Ureter (tissue), 1 donor: ENCODE data around the gene TMEM178B. TPM values are rescaled to one million over a fixed set of nuclear protein-coding genes. Genes with fewer than 3 reads are reported as not detected.
"Not testable (repeated sequence)": the region's sequence is repeated elsewhere in the genome, so short reads cannot be mapped to it uniquely, and the experiment has no call there.

Experiments used
- DNase-seq: peaks from one replicate; pipeline ENCODE4 v3.0.0-alpha.2; 2020; ENCODE audit warnings: low spot score
- total RNA-seq: library from RNA; stranded (reverse); gene quantifications from one replicate; pipeline ENCODE4 v1.2.4, GENCODE V29; 2023
- donor health status: DM: yes; HTN: yes; CAD: no.

TMEM178B gene
- total RNA-seq, 1 donor from 2014 or later, result 7.9 TPM

GRCh38 chr7:141184532-141185190 is 110.8 kb downstream of the TMEM178B start:
- no peak for DNase-seq

- DNase-seq, result no peak
These were observed 111.6 kb downstream of the TMEM178B start for GRCh38 chr7:141185369-141185967.

DNA sequence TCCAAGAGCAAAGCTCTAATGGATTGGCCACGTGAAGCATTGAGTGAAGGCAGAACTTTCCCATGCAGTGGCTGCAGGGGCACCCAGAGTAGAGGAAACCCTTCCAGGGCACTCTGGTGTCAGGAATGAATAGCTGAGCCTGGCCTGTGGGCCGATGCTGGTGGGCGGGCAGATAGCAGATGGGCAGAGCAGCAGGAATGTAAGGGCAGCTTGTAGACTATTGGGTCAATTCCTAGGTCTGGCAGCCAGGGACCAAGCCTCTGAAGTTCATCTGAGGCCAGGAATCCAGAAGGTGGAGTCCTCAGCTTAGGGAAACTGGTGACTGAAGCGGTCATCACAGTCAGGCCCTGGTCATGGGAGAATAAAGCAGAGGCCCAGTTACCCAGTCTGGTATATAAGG is 115.4 kb downstream of the TMEM178B start:
- no peak for DNase-seq

DNA sequence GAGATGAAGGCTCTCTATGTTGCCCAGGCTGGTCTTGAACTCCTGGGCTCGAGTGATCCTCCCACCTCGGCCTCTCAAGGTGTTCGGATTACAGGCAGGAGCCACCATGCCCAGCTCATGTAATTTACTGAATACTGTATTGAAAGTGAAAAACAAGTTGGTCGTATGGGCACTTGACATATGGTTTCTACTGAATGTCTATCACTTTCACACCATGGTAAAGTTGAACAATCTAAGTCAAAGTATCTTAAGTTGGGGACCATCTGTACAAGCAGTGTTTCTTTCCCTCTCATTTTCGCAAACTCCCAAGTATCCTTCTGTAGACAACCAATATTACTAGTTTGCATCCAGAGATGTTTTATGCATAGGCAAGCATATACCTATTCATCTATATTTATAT is 116.6 kb downstream of the TMEM178B start:
- no peak for DNase-seq

GRCh38 chr7:141191277-141191676 is 117.4 kb downstream of the TMEM178B start:
- no peak for DNase-seq

- DNase-seq, result no peak
These were observed 119.2 kb downstream of the TMEM178B start for GRCh38 chr7:141193066-141193465.

DNA sequence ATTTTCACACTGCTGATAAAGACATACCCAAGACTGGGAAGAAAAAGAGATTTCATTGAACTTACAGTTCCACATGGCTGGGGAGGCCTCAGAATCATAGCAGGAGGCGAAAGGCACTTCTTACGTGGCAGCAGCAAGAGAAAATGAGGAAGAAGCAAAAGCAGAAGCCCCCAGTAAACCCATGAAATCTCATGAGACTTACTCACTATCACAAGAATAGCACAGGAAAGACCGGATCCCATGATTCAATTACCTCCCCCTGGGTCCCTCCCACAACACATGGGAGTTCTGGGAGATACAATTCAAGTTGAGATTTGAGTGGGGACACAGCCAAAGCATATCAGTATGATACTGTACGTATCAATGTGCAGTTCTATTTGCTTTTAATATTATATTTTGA is 121.9 kb downstream of the TMEM178B start:
- DNase-seq, result not testable (repeated sequence)

DNA sequence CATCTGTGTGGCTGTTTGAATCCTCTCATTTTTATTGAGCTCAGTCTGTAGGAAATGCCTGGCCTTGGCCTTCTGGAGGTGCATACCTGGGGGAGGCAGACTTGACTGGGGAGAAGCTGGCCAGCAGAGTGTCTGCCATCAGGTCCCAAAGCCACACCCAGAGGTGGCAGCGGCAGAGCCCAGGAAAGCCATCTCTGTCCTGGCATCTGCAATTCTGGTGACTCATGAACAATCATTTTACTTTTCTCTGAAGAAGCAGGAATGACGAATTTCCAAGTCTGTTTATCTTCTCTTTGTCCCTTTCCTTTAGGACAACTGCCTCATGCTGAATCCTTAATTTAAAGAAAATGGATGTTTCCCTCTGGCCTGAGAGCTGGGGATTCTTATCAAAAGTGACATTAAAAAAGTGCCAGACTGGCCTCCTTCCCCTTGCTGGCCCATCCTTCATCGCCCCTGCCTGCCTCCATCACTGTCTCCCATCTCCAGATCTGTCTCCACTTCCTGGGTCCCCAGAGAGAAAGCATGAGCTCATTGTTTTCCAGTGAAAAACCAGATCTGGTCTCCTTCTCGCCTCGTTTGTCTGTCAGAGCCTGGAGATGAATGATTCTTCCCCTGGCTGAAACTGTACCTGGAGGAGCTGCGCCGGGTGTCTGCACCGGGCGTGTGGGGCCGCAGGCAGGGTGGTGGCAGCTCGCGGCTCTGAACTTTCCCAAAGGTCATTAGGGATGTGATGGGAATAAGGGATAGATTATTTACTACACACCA is 124.5 kb downstream of the TMEM178B start:
- DNase-seq, result no peak

DNA sequence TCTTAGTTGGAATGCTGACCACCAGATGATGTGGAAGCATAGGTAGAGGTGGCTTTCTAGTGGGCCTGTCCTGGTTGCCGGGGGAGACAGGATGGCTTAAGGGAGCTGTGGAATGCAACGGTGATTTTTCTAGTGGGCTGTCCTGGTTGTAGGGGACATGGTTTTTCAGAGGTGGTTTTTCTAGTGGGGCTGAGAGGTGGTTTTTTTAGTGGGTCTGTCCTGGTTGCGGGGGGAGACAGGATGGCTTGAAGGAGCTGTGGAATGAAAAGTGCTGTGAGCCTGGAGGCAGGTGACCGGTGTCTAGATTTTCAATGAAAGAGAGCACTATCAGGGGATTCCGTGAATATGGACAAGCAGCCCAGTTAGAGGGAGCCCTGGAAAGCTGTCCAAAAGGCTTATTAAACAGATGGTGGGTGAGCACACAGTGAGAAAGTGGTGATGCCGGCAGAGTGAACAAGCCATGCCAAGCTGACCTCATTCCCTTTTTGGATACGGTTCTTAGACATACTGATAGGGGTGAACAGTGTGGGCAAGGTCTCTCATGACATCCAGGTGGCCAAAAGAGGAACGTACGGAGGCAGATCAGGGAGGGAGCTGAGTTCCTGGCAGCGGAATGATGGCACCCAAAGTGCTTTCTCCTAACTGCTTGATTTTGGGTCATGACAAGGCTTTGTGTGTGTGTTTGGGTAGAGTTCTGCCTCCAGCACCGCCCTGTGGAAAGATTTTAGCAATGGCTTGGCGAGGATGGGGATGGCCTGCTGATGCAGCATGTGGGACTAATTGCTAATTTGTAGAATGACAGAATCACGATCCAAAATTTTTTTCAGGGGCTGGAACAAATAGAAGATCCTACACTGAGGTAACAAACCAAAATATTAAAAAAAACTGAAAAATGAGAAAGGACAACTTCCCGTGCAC is 126.6 kb downstream of the TMEM178B start:
- DNase-seq, result no peak

DNA sequence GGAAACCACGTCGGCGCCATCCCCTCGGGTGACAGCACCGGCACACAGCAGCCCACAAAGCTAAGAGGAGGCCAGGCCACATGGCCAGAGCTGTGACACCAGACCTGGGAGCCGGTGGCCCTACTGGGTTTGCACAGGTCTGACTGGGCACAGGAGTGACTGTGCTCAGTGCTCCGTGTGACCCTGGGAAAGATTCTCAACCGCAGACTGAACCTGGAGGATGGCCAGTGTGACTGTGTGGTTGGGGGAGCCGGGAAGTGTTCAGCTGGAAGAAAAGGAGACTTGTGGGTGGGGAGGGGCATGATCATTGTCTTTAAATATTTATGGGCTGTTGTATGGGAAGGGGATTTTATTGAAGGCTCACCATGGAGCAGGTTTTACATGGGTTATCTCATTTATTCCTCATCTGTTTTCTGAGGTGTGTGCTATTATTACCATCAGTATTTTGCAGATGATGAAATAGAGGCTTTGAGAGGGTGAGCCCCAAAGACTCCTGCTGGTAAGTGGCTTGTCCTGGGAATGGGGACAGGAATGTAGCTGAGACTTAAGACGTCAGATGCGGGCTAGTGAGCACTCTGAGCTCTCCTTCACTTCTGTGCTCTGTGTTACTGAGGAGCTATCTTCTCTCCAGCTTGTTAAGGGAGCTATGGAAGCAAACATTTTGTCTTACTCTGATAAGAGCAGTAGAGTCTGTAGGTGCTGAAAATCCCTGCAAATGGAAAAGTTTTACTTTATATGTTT is 127.5 kb downstream of the TMEM178B start:
- DNase-seq, result no peak

- DNase-seq, result no peak
These were observed 128.7 kb downstream of the TMEM178B start for GRCh38 chr7:141202535-141202934.

GRCh38 chr7:141203177-141203576 is 129.3 kb downstream of the TMEM178B start:
- no peak for DNase-seq

DNA sequence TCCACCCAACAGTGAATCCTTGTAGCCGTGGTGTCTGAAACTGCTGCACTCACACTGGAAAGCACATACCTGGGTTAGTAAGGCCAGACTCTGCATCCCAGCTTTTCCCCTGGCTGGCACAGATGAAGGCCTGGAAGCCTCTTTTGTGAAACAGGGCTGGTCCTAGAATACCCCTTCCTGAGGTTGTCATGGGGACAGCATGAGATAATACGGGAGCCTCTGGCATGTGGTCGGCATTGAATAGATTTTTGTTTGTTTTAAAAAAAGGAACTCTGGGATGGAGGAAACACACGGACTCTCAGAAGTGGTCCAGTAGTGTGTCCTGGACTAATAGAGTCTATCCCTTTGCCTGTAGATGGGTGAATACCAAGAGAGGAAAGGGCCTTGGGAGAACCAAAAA is 129.7 kb downstream of the TMEM178B start:
- DNase-seq, result no peak

DNA sequence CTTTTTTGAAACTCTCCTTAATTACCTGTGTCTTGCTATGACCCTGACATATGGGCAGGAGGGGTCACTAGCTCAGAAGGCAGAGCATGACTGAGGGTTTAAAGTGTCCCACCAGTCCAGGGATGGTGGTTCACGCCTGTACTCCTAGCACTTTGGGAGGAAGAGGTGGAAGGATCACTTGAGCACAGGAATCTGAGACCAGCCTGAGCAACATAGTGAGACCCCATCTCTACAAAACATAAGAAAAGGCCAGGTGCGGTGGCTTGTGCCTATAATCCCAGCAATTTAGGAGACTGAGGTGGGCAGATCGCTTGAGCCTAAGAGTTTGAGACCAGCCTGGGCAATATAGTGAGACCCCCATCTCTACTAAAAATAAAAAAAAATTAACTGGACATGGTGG is 133.8 kb downstream of the TMEM178B start:
- DNase-seq, result no peak

DNA sequence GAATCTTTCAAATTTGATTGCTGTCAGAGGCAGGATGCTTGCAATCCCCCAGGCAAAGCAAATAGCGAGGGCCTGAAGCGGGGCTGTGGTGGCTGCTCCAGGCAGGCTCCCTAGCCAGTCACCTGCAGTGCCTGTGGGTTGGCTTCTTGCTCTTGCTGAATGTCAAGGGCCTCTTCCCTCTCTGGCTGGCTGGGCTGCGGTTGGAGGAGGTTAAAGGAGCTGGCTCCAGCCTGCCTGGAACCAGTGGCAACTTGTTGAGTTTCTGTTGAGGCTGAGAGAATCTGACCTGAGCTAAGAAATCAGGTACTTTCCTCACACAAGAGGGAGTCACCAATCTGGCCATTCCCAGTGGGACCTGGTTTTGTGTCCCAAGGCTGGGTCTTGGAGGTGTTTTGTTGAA is 134.7 kb downstream of the TMEM178B start:
- DNase-seq, result peak; percentile 64

GRCh38 chr7:141209454-141209853 is 135.6 kb downstream of the TMEM178B start:
- no peak for DNase-seq

- DNase-seq, result no peak
These were observed 137.0 kb downstream of the TMEM178B start for GRCh38 chr7:141210862-141211261.

GRCh38 chr7:141213226-141213625 is 139.4 kb downstream of the TMEM178B start:
- no peak for DNase-seq

GRCh38 chr7:141217938-141218337 is 144.1 kb downstream of the TMEM178B start:
- DNase-seq, result no peak

DNA sequence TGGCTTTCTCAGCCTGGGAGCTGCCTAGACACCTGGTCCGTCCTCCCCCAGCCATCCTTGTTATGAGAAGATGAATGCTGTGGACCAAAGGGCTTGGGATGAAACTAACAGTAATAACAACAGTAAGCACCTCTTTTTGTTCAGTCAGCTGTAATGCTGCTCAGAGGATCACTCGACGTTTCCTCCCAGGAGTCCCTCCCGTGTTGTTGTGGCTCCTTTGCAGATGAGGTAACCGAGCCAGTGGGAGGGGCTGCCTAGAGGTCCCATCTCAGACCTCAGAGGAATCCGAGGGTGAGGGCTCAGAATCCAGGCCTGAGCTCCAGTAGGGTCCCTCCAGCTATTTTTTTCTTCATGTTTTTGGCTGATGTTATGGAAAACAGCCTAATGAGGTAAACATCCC is 145.1 kb downstream of the TMEM178B start:
- no peak for DNase-seq

GRCh38 chr7:141220263-141220880 is 146.5 kb downstream of the TMEM178B start:
- no peak for DNase-seq
